Measurements from ENCODE around the gene DDX10.
A peak's percentile ranks its signal among the peaks of the same experiment; 100 is the strongest.

The DDX10 gene

GRCh38 chr11:108881131-108881530 is 216.3 kb downstream of the DDX10 start:
- DNase-seq, result no peak

GRCh38 chr11:108882211-108882831 is 217.5 kb downstream of the DDX10 start:
- DNase-seq, result no peak

GRCh38 chr11:108886005-108886659 is 221.3 kb downstream of the DDX10 start:
- no peak for DNase-seq

GRCh38 chr11:108886660-108887009 is 221.8 kb downstream of the DDX10 start:
- no peak for DNase-seq

GRCh38 chr11:108887436-108888238 is 222.8 kb downstream of the DDX10 start:
- DNase-seq, result no peak

GRCh38 chr11:108890482-108891105 is 225.7 kb downstream of the DDX10 start:
- no peak for DNase-seq

- DNase-seq, result no peak
These were observed 226.3 kb downstream of the DDX10 start for GRCh38 chr11:108891143-108891542.

- DNase-seq, result peak; percentile 32
These were observed 227.1 kb downstream of the DDX10 start for GRCh38 chr11:108891909-108892511.

GRCh38 chr11:108895579-108896480 is 231.0 kb downstream of the DDX10 start:
- DNase-seq, result no peak

- no peak for DNase-seq
These were observed 232.2 kb downstream of the DDX10 start for GRCh38 chr11:108897071-108897481.

- no peak for DNase-seq
These were observed 233.0 kb downstream of the DDX10 start for GRCh38 chr11:108897916-108898315.

- DNase-seq, result no peak
These were observed 236.5 kb downstream of the DDX10 start for GRCh38 chr11:108901359-108901758.

- DNase-seq, result no peak
These were observed 237.2 kb downstream of the DDX10 start for GRCh38 chr11:108902027-108902469.

- no peak for DNase-seq
These were observed 239.6 kb downstream of the DDX10 start for GRCh38 chr11:108904480-108904879.

- no peak for DNase-seq
These were observed 241.5 kb downstream of the DDX10 start for GRCh38 chr11:108906329-108906728.

GRCh38 chr11:108906826-108907225 is 242.0 kb downstream of the DDX10 start:
- no peak for DNase-seq

- DNase-seq, result no peak
These were observed 244.2 kb downstream of the DDX10 start for GRCh38 chr11:108909041-108909440.

GRCh38 chr11:108909921-108910320 is 245.1 kb downstream of the DDX10 start:
- no peak for DNase-seq

- DNase-seq, result no peak
These were observed 247.7 kb downstream of the DDX10 start for GRCh38 chr11:108912581-108912980.

- DNase-seq, result no peak
These were observed 248.3 kb downstream of the DDX10 start for GRCh38 chr11:108913204-108913603.

- no peak for DNase-seq
These were observed 249.3 kb downstream of the DDX10 start for GRCh38 chr11:108914211-108914610.

- DNase-seq, result no peak
These were observed 250.1 kb downstream of the DDX10 start for GRCh38 chr11:108914981-108915380.

Data from NCI-H2029 (cell line).